Measurements from ENCODE around the gene MICAL1. TPM values are rescaled to one million over a fixed set of nuclear protein-coding genes. Genes with fewer than 3 reads are reported as not detected.
A peak's percentile ranks its signal among the peaks of the same experiment; 100 is the strongest.

The MICAL1 gene
- total and polyA plus RNA-seq, 5 donors from 2014 or later: 14.6 to 166 (median 17.9) TPM

GRCh38 chr6:109474995-109475394 is 19.4 kb upstream of the MICAL1 start:
- H3K27me3 ChIP-seq (ENCODE audit: control insufficient read depth, insufficient read depth, low read length): no peaks in the 10 kb centered on the region
- no peaks in the 10 kb centered on the region for H3K27me3 Mint-ChIP-seq
- DNase-seq (no peak), ATAC-seq (ENCODE audit: low read depth in 2 of 2) (no peak)
- H3K4me3 ChIP-seq (ENCODE audit: low read depth, low read length): no peak overlapping the region
- H3K36me3 Mint-ChIP-seq: peaks cover 74% of the 10 kb centered on the region
- H3K9me3 ChIP-seq (ENCODE audit: control insufficient read depth in 2 of 2, low read length in 2 of 2): no peaks in the 10 kb centered on the region
- peak overlapping the region in 2 of 3 donors; percentile 12 to 52 for H3K27ac Mint-ChIP-seq
- peaks cover 0 to 3% (median 0%) of the 10 kb centered on the region in 7 donors for H3K9me3 Mint-ChIP-seq
- H3K36me3 ChIP-seq (ENCODE audit: control insufficient read depth, insufficient read depth, low read length): peaks cover 68% of the 10 kb centered on the region
- peaks cover 64% of the 10 kb centered on the region for H3K4me1 ChIP-seq (ENCODE audit: control insufficient read depth, insufficient read depth, low read length, poor library complexity, severe bottlenecking)
- H3K4me3 Mint-ChIP-seq: peak overlapping the region in 2 of 4 donors; percentile 6 to 28
- H3K27ac ChIP-seq (ENCODE audit: insufficient read depth, low read length, poor library complexity, severe bottlenecking): no peak overlapping the region
- H3K4me1 Mint-ChIP-seq: peaks cover 14 to 90% (median 58%) of the 10 kb centered on the region in 4 donors

- Histone ChIP-seq H3K9me3 (ENCODE audit: control insufficient read depth in 2 of 2, low read length in 2 of 2) (no peaks in the 10 kb centered on the region), H3K27me3 (ENCODE audit: control insufficient read depth, insufficient read depth, low read length) (no peaks in the 10 kb centered on the region), H3K4me1 (ENCODE audit: control insufficient read depth, insufficient read depth, low read length, poor library complexity, severe bottlenecking) (peaks cover 45% of the 10 kb centered on the region), H3K4me3 (ENCODE audit: low read depth, low read length) (no peak overlapping the region), H3K27ac (ENCODE audit: insufficient read depth, low read length, poor library complexity, severe bottlenecking) (no peak overlapping the region), H3K36me3 (ENCODE audit: control insufficient read depth, insufficient read depth, low read length) (peaks cover 87% of the 10 kb centered on the region)
- no peak for ATAC-seq (ENCODE audit: low read depth in 2 of 2)
- Mint-ChIP-seq H3K27ac (peak overlapping the region; percentile 69 to 94 (median 86)), H3K4me1 (peaks cover 6 to 92% (median 60%) of the 10 kb centered on the region in 4 donors), H3K27me3 (no peaks in the 10 kb centered on the region), H3K36me3 (peaks cover 79% of the 10 kb centered on the region), H3K4me3 (peak overlapping the region in 2 of 4 donors; percentile 2 to 47), H3K9me3 (peaks cover 0 to 3% (median 0%) of the 10 kb centered on the region in 7 donors)
- no peak for DNase-seq
Measured at GRCh38 chr6:109473120-109473519, 17.5 kb upstream of the MICAL1 start.

GRCh38 chr6:109472132-109472995 is 16.8 kb upstream of the MICAL1 start:
- Mint-ChIP-seq H3K4me1 (peaks cover 6 to 92% (median 63%) of the 10 kb centered on the region in 4 donors), H3K9me3 (peaks cover 0 to 3% (median 0%) of the 10 kb centered on the region in 7 donors), H3K36me3 (peaks cover 80% of the 10 kb centered on the region), H3K27ac (peak overlapping the region; percentile 55 to 94 (median 86)), H3K4me3 (peak overlapping the region in 2 of 4 donors; percentile 23 to 58), H3K27me3 (no peaks in the 10 kb centered on the region)
- DNase-seq (no peak), ATAC-seq (ENCODE audit: low read depth in 2 of 2) (no peak)
- Histone ChIP-seq H3K36me3 (ENCODE audit: control insufficient read depth, insufficient read depth, low read length) (peaks cover 91% of the 10 kb centered on the region), H3K4me1 (ENCODE audit: control insufficient read depth, insufficient read depth, low read length, poor library complexity, severe bottlenecking) (peaks cover 37% of the 10 kb centered on the region), H3K9me3 (ENCODE audit: control insufficient read depth in 2 of 2, low read length in 2 of 2) (no peaks in the 10 kb centered on the region), H3K27ac (ENCODE audit: insufficient read depth, low read length, poor library complexity, severe bottlenecking) (no peak overlapping the region), H3K27me3 (ENCODE audit: control insufficient read depth, insufficient read depth, low read length) (no peaks in the 10 kb centered on the region), H3K4me3 (ENCODE audit: low read depth, low read length) (no peak overlapping the region)

GRCh38 chr6:109471105-109471810 is 15.7 kb upstream of the MICAL1 start:
- H3K27me3 ChIP-seq (ENCODE audit: control insufficient read depth, insufficient read depth, low read length): no peaks in the 10 kb centered on the region
- peaks cover 0 to 3% (median 0%) of the 10 kb centered on the region in 7 donors for H3K9me3 Mint-ChIP-seq
- DNase-seq (no peak), ATAC-seq (ENCODE audit: low read depth in 2 of 2) (no peak)
- peak overlapping the region in 1 of 4 donors; percentile 23 for H3K4me3 Mint-ChIP-seq
- H3K27ac ChIP-seq (ENCODE audit: insufficient read depth, low read length, poor library complexity, severe bottlenecking): no peak overlapping the region
- no peaks in the 10 kb centered on the region for H3K9me3 ChIP-seq (ENCODE audit: control insufficient read depth in 2 of 2, low read length in 2 of 2)
- peak overlapping the region in 2 of 3 donors; percentile 55 to 70 for H3K27ac Mint-ChIP-seq
- H3K36me3 Mint-ChIP-seq: peaks cover 79% of the 10 kb centered on the region
- H3K36me3 ChIP-seq (ENCODE audit: control insufficient read depth, insufficient read depth, low read length): peaks cover 96% of the 10 kb centered on the region
- H3K4me3 ChIP-seq (ENCODE audit: low read depth, low read length): no peak overlapping the region
- H3K27me3 Mint-ChIP-seq: no peaks in the 10 kb centered on the region
- peaks cover 6 to 84% (median 58%) of the 10 kb centered on the region in 4 donors for H3K4me1 Mint-ChIP-seq
- H3K4me1 ChIP-seq (ENCODE audit: control insufficient read depth, insufficient read depth, low read length, poor library complexity, severe bottlenecking): peaks cover 26% of the 10 kb centered on the region

GRCh38 chr6:109469591-109470189 is 14.1 kb upstream of the MICAL1 start:
- no peaks in the 10 kb centered on the region for H3K27me3 Mint-ChIP-seq

GRCh38 chr6:109467696-109468095 is 12.1 kb upstream of the MICAL1 start:
- peaks cover 13% of the 10 kb centered on the region for H3K4me1 ChIP-seq (ENCODE audit: control insufficient read depth, insufficient read depth, low read length, poor library complexity, severe bottlenecking)
- ATAC-seq (ENCODE audit: low read depth in 2 of 2) (no peak), DNase-seq (no peak)
- peaks cover 66% of the 10 kb centered on the region for H3K36me3 Mint-ChIP-seq
- H3K27ac Mint-ChIP-seq: peak overlapping the region; percentile 70 to 91 (median 88)
- H3K36me3 ChIP-seq (ENCODE audit: control insufficient read depth, insufficient read depth, low read length): peaks cover 96% of the 10 kb centered on the region
- H3K4me3 Mint-ChIP-seq: peak overlapping the region in 2 of 4 donors; percentile 62 to 75
- no peaks in the 10 kb centered on the region for H3K9me3 Mint-ChIP-seq
- H3K27me3 Mint-ChIP-seq: no peaks in the 10 kb centered on the region
- H3K9me3 ChIP-seq (ENCODE audit: control insufficient read depth in 2 of 2, low read length in 2 of 2): no peaks in the 10 kb centered on the region
- no peak overlapping the region for H3K4me3 ChIP-seq (ENCODE audit: low read depth, low read length)
- no peaks in the 10 kb centered on the region for H3K27me3 ChIP-seq (ENCODE audit: control insufficient read depth, insufficient read depth, low read length)
- H3K4me1 Mint-ChIP-seq: peaks cover 11 to 80% (median 56%) of the 10 kb centered on the region in 4 donors
- H3K27ac ChIP-seq (ENCODE audit: insufficient read depth, low read length, poor library complexity, severe bottlenecking): no peak overlapping the region

More at GRCh38 chr6:109469591-109470189, 14.1 kb upstream of the MICAL1 start:
- no peak for ATAC-seq (ENCODE audit: low read depth in 2 of 2)
- no peak overlapping the region for H3K27ac ChIP-seq (ENCODE audit: insufficient read depth, low read length, poor library complexity, severe bottlenecking)
- no peak for DNase-seq
- H3K36me3 Mint-ChIP-seq: peaks cover 76% of the 10 kb centered on the region
- H3K4me3 ChIP-seq (ENCODE audit: low read depth, low read length): no peak overlapping the region
- H3K4me1 Mint-ChIP-seq: peaks cover 11 to 84% (median 56%) of the 10 kb centered on the region in 4 donors
- peak overlapping the region; percentile 59 to 99 (median 91) for H3K27ac Mint-ChIP-seq
- no peaks in the 10 kb centered on the region for H3K9me3 ChIP-seq (ENCODE audit: control insufficient read depth in 2 of 2, low read length in 2 of 2)
- H3K4me3 Mint-ChIP-seq: peak overlapping the region in 1 of 4 donors; percentile 6
- peaks cover 97% of the 10 kb centered on the region for H3K36me3 ChIP-seq (ENCODE audit: control insufficient read depth, insufficient read depth, low read length)
- H3K4me1 ChIP-seq (ENCODE audit: control insufficient read depth, insufficient read depth, low read length, poor library complexity, severe bottlenecking): peaks cover 18% of the 10 kb centered on the region
- H3K27me3 ChIP-seq (ENCODE audit: control insufficient read depth, insufficient read depth, low read length): no peaks in the 10 kb centered on the region
- peaks cover 0 to 3% (median 0%) of the 10 kb centered on the region in 7 donors for H3K9me3 Mint-ChIP-seq

- Histone ChIP-seq H3K36me3 (ENCODE audit: control insufficient read depth, insufficient read depth, low read length) (peaks cover 96% of the 10 kb centered on the region), H3K4me1 (ENCODE audit: control insufficient read depth, insufficient read depth, low read length, poor library complexity, severe bottlenecking) (peaks cover 9% of the 10 kb centered on the region), H3K27me3 (ENCODE audit: control insufficient read depth, insufficient read depth, low read length) (no peaks in the 10 kb centered on the region), H3K27ac (ENCODE audit: insufficient read depth, low read length, poor library complexity, severe bottlenecking) (no peak overlapping the region), H3K9me3 (ENCODE audit: control insufficient read depth in 2 of 2, low read length in 2 of 2) (no peaks in the 10 kb centered on the region), H3K4me3 (ENCODE audit: low read depth, low read length) (no peak overlapping the region)
- peak overlapping the region in 3 of 4 donors; percentile 21 to 35 (median 23) for H3K4me3 Mint-ChIP-seq
- no peaks in the 10 kb centered on the region for H3K9me3 Mint-ChIP-seq
- H3K27me3 Mint-ChIP-seq: no peaks in the 10 kb centered on the region
- DNase-seq (no peak), ATAC-seq (ENCODE audit: low read depth in 2 of 2) (no peak)
- peaks cover 64% of the 10 kb centered on the region for H3K36me3 Mint-ChIP-seq
- peak overlapping the region in 2 of 3 donors; percentile 27 to 42 for H3K27ac Mint-ChIP-seq
- H3K4me1 Mint-ChIP-seq: peaks cover 19 to 76% (median 54%) of the 10 kb centered on the region in 4 donors
Measured at GRCh38 chr6:109466212-109466923, 10.8 kb upstream of the MICAL1 start.
